GM12878 (cell line): ENCODE measurements around the gene CATSPERZ. TPM values are rescaled to one million over a fixed set of nuclear protein-coding genes. Genes with fewer than 3 reads are reported as not detected.

Experiments used
- E2F8 ChIP-seq: fragments of 450-650 bp; IDR thresholded peaks from 2 replicates; pipeline ENCODE4 v1.6.1; 2018; ENCODE audit warnings: mild to moderate bottlenecking, low read depth, moderate library complexity; ENCODE audit not compliant: partially characterized antibody
- EGR1 ChIP-seq, 2 experiments: IDR thresholded peaks; 1 replicate in 1 of 2; 2 replicates in 1 of 2; pipeline ENCODE4 v1.6.1; 2011 to 2012; ENCODE audit warnings: low read depth in 2 of 2, low read length in 2 of 2, borderline replicate concordance in 1 of 2, mild to moderate bottlenecking in 1 of 2, moderate library complexity in 1 of 2
- EZH2 ChIP-seq: IDR thresholded peaks from 2 replicates; pipeline ENCODE4 v1.6.1; 2012; ENCODE audit warnings: low read depth, mild to moderate bottlenecking, control low read depth, inconsistent platforms, low read length, borderline replicate concordance; ENCODE audit not compliant: control insufficient read depth
- HDAC2 ChIP-seq: fragments of 200-600 bp; sonication (generic); IDR thresholded peaks from 2 replicates; pipeline ENCODE4 v1.6.1; 2017
- IRF3 ChIP-seq: fragments of 450-650 bp; IDR thresholded peaks from 2 replicates; pipeline ENCODE4 v1.6.1; 2014; ENCODE audit warnings: mild to moderate bottlenecking
- JUND ChIP-seq: IDR thresholded peaks from 2 replicates; pipeline ENCODE4 v1.6.1; 2012; ENCODE audit warnings: low read depth, mild to moderate bottlenecking, low read length, improper control_type of control experiment, moderate library complexity
- LARP7 ChIP-seq: fragments of 450-650 bp; IDR thresholded peaks from 2 replicates; pipeline ENCODE4 v1.6.1; 2017; ENCODE audit warnings: mild to moderate bottlenecking
- MTA2 ChIP-seq: fragments of 450-650 bp; IDR thresholded peaks from 2 replicates; pipeline ENCODE4 v1.6.1; 2016; ENCODE audit warnings: low read depth, mild to moderate bottlenecking, moderate library complexity
- NFYA ChIP-seq: IDR thresholded peaks from 2 replicates; pipeline ENCODE4 v1.6.1; 2011; ENCODE audit warnings: low read depth, mild to moderate bottlenecking, low read length, improper control_type of control experiment, borderline replicate concordance
- PAX5 ChIP-seq: IDR thresholded peaks from 2 replicates; pipeline ENCODE4 v1.6.1; 2011; ENCODE audit warnings: low read depth, low read length, borderline replicate concordance
- STAT1 ChIP-seq: fragments of 450-650 bp; conservative IDR thresholded peaks from 2 replicates; pipeline ENCODE4 v1.6.1; 2014; ENCODE audit warnings: antibody characterized with exemption, mild to moderate bottlenecking
- ZNF207 ChIP-seq: fragments of 450-650 bp; IDR thresholded peaks from 2 replicates; pipeline ENCODE4 v1.6.1; 2014; ENCODE audit warnings: antibody characterized with exemption, mild to moderate bottlenecking, borderline replicate concordance
- polyA plus RNA-seq, 11 experiments: library from polyadenylated mRNA; depleted of rRNA in 4 of 11; unstranded in 6 of 11; stranded (reverse) in 5 of 11; fragments of >200 nt; fragmentation: Nextera tagmentation in 4 of 11; fragmentation: Illumina TruSeq in 1 of 11; extraction: Ambion mirVana in 4 of 11; extraction: Trizol in 1 of 11; gene quantifications; 1 replicate in 1 of 11; 2 replicates in 10 of 11; pipeline versions ENCODE4 v1.2.1 to v1.2.3, GENCODE V29; 2011 to 2016; ENCODE audit warnings: inconsistent platforms in 2 of 11, missing spikeins in 2 of 11, low read depth in 1 of 11
- total RNA-seq, 4 experiments: library from RNA; depleted of rRNA in 3 of 4; stranded (reverse); fragments of >200 nt in 3 of 4; fragmentation: Illumina TruSeq in 1 of 4; extraction: Trizol in 1 of 4; gene quantifications; 2 replicates each; pipeline versions ENCODE4 v1.2.1 to v1.2.3, GENCODE V29; 2013 to 2021
- TF ChIP-seq, protein P1 (sequence below): fragments of 150-350 bp; IDR thresholded peaks from 2 replicates; pipeline ENCODE4 v1.6.1; 2016; ENCODE audit warnings: low read depth, low read length
- TF ChIP-seq, protein P2 (sequence below): fragments of 450-650 bp; IDR thresholded peaks from 2 replicates; pipeline ENCODE4 v1.6.1; 2016; ENCODE audit warnings: mild to moderate bottlenecking
- TF ChIP-seq, protein P3 (sequence below): fragments of 450-650 bp; IDR thresholded peaks from 2 replicates; pipeline ENCODE4 v1.6.1; 2016; ENCODE audit warnings: mild to moderate bottlenecking

Gene CATSPERZ
- total and polyA plus RNA-seq, 10 of the 15 experiments (the other 5 are each of a cell fraction or from before 2014, with no cell fraction given) = 0.12 to 0.31 TPM; not detected in 8

- TF ChIP-seq, protein P1, sequence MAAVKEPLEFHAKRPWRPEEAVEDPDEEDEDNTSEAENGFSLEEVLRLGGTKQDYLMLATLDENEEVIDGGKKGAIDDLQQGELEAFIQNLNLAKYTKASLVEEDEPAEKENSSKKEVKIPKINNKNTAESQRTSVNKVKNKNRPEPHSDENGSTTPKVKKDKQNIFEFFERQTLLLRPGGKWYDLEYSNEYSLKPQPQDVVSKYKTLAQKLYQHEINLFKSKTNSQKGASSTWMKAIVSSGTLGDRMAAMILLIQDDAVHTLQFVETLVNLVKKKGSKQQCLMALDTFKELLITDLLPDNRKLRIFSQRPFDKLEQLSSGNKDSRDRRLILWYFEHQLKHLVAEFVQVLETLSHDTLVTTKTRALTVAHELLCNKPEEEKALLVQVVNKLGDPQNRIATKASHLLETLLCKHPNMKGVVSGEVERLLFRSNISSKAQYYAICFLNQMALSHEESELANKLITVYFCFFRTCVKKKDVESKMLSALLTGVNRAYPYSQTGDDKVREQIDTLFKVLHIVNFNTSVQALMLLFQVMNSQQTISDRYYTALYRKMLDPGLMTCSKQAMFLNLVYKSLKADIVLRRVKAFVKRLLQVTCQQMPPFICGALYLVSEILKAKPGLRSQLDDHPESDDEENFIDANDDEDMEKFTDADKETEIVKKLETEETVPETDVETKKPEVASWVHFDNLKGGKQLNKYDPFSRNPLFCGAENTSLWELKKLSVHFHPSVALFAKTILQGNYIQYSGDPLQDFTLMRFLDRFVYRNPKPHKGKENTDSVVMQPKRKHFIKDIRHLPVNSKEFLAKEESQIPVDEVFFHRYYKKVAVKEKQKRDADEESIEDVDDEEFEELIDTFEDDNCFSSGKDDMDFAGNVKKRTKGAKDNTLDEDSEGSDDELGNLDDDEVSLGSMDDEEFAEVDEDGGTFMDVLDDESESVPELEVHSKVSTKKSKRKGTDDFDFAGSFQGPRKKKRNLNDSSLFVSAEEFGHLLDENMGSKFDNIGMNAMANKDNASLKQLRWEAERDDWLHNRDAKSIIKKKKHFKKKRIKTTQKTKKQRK = no peak
- TF ChIP-seq EZH2 (no peak), STAT1 (no peak; the same call in 1 of the 2 replicates), MTA2 (no peak), HDAC2 (no peak), IRF3 (no peak; the same call in 1 of the 2 replicates), ZNF207 (peak; percentile 15; the same call in 1 of the 2 replicates), PAX5 (0 out of 2 replicates have a peak, but pooled peaks have one; percentile 17), EGR1 (IDR thresholded peaks at IDR 0.05; ENCODE audit: borderline replicate concordance in 1 of 2, low read depth in 2 of 2, low read length in 2 of 2) (peak; percentile 69 to 99), JUND (peak; percentile 27; the same call in 1 of the 2 replicates), LARP7 (peak; percentile 76), NFYA (no peak), E2F8 (no peak)
- TF ChIP-seq, protein P2, sequence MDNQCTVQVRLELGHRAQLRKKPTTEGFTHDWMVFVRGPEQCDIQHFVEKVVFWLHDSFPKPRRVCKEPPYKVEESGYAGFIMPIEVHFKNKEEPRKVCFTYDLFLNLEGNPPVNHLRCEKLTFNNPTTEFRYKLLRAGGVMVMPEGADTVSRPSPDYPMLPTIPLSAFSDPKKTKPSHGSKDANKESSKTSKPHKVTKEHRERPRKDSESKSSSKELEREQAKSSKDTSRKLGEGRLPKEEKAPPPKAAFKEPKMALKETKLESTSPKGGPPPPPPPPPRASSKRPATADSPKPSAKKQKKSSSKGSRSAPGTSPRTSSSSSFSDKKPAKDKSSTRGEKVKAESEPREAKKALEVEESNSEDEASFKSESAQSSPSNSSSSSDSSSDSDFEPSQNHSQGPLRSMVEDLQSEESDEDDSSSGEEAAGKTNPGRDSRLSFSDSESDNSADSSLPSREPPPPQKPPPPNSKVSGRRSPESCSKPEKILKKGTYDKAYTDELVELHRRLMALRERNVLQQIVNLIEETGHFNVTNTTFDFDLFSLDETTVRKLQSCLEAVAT = peak; percentile 72; the same call in 1 of the 2 replicates
- TF ChIP-seq, protein P3, sequence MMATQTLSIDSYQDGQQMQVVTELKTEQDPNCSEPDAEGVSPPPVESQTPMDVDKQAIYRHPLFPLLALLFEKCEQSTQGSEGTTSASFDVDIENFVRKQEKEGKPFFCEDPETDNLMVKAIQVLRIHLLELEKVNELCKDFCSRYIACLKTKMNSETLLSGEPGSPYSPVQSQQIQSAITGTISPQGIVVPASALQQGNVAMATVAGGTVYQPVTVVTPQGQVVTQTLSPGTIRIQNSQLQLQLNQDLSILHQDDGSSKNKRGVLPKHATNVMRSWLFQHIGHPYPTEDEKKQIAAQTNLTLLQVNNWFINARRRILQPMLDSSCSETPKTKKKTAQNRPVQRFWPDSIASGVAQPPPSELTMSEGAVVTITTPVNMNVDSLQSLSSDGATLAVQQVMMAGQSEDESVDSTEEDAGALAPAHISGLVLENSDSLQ = peak; percentile 25; the same call in 1 of the 2 replicates
Observed at GRCh38 chr11:64284962-64285884, 14.9 kb upstream of the CATSPERZ start, which contains the start of gene GPR137 (continued).
